Measurements from ENCODE around the gene SLC29A1. TPM values are rescaled to one million over a fixed set of nuclear protein-coding genes. Genes with fewer than 3 reads are reported as not detected.

Gene SLC29A1
- total RNA-seq, 1 donor from 2014 or later: 144 TPM

- peaks cover 11% of the 10 kb centered on the region for H3K27me3 Mint-ChIP-seq
These were observed 41.0 kb downstream of the SLC29A1 start for GRCh38 chr6:44264154-44265006.

GRCh38 chr6:44265007-44265721 is 41.8 kb downstream of the SLC29A1 start, which contains the start of gene NFKBIE:
NFKBIE (minus strand) TSS chr6:44265551; CDS start chr6:44265346, 205 bp downstream.
- Mint-ChIP-seq H3K27ac (peak within 1 kb of the TSS; percentile 97), H3K9me3 (no peaks in the 10 kb centered on the region), H3K4me1 (peaks cover 59% of the 10 kb centered on the region), H3K27me3 (peaks cover 19% of the 10 kb centered on the region), H3K4me3 (peak within 1 kb of the TSS; percentile 100), H3K36me3 (ENCODE audit: low read depth) (peaks cover 34% of the 10 kb centered on the region)
- intact Hi-C loops (cut with micrococcal nuclease): loop anchor here (1.0 kb wide), 1 partner anchor 18 kb away; the partner anchor contains the start of gene HSP90AB1
- DNase-seq: peak; percentile 98

More at GRCh38 chr6:44264154-44265006, 41.0 kb downstream of the SLC29A1 start:
- Mint-ChIP-seq H3K4me3 (peak overlapping the region; percentile 100), H3K4me1 (peaks cover 51% of the 10 kb centered on the region), H3K27ac (peak overlapping the region; percentile 97), H3K9me3 (no peaks in the 10 kb centered on the region), H3K36me3 (ENCODE audit: low read depth) (peaks cover 38% of the 10 kb centered on the region)
- peak; percentile 82 for DNase-seq
- intact Hi-C loops (cut with micrococcal nuclease): loop anchor here (1.0 kb wide), 1 partner anchor 17 kb away; the partner anchor contains the start of gene HSP90AB1

GRCh38 chr6:44265722-44266233 is 42.4 kb downstream of the SLC29A1 start:
- peaks cover 58% of the 10 kb centered on the region for H3K4me1 Mint-ChIP-seq
- intact Hi-C loops (cut with micrococcal nuclease): loop anchor here (1.0 kb wide), 1 partner anchor 18 kb away; the partner anchor contains the start of gene HSP90AB1

GRCh38 chr6:44266347-44266746 is 43.0 kb downstream of the SLC29A1 start:
- H3K27ac Mint-ChIP-seq: peak overlapping the region; percentile 81

More at GRCh38 chr6:44265722-44266233, 42.4 kb downstream of the SLC29A1 start:
- Mint-ChIP-seq H3K9me3 (no peaks in the 10 kb centered on the region), H3K4me3 (peak overlapping the region; percentile 100), H3K27me3 (peaks cover 19% of the 10 kb centered on the region), H3K36me3 (ENCODE audit: low read depth) (peaks cover 31% of the 10 kb centered on the region), H3K27ac (peak overlapping the region; percentile 97)
- no peak for DNase-seq

GRCh38 chr6:44267252-44267651 is 43.9 kb downstream of the SLC29A1 start:
- DNase-seq: no peak
- no peaks in the 10 kb centered on the region for H3K9me3 Mint-ChIP-seq
- H3K36me3 Mint-ChIP-seq (ENCODE audit: low read depth): peaks cover 19% of the 10 kb centered on the region
- no peak overlapping the region for H3K4me3 Mint-ChIP-seq
- peaks cover 48% of the 10 kb centered on the region for H3K4me1 Mint-ChIP-seq
- H3K27ac Mint-ChIP-seq: no peak overlapping the region
- intact Hi-C loops (cut with micrococcal nuclease): no loop called here
- peaks cover 32% of the 10 kb centered on the region for H3K27me3 Mint-ChIP-seq

More at GRCh38 chr6:44266347-44266746, 43.0 kb downstream of the SLC29A1 start:
- Mint-ChIP-seq H3K4me3 (peak overlapping the region; percentile 100), H3K36me3 (ENCODE audit: low read depth) (peaks cover 25% of the 10 kb centered on the region), H3K4me1 (peaks cover 52% of the 10 kb centered on the region), H3K27me3 (peaks cover 23% of the 10 kb centered on the region), H3K9me3 (no peaks in the 10 kb centered on the region)
- intact Hi-C loops (cut with micrococcal nuclease): no loop called here
- no peak for DNase-seq

- Mint-ChIP-seq H3K36me3 (ENCODE audit: low read depth) (peaks cover 10% of the 10 kb centered on the region), H3K9me3 (no peaks in the 10 kb centered on the region), H3K4me1 (peaks cover 38% of the 10 kb centered on the region), H3K4me3 (no peak overlapping the region), H3K27me3 (peaks cover 41% of the 10 kb centered on the region), H3K27ac (no peak overlapping the region)
- peak; percentile 90 for DNase-seq
- intact Hi-C loops (cut with micrococcal nuclease): loop anchor here (1.0 to 2.0 kb wide), 5 partner anchors 36 to 189 kb away; partner anchors contain the start of genes AARS2 and CDC5L
These were observed 44.8 kb downstream of the SLC29A1 start for GRCh38 chr6:44268095-44268628.

GRCh38 chr6:44269178-44269920 is 46.0 kb downstream of the SLC29A1 start:
- peaks cover 3% of the 10 kb centered on the region for H3K36me3 Mint-ChIP-seq (ENCODE audit: low read depth)
- H3K27me3 Mint-ChIP-seq: peaks cover 50% of the 10 kb centered on the region
- no peaks in the 10 kb centered on the region for H3K9me3 Mint-ChIP-seq
- peak overlapping the region; percentile 77 for H3K4me3 Mint-ChIP-seq
- DNase-seq: peak; percentile 62
- intact Hi-C loops (cut with micrococcal nuclease): loop anchor here (2.0 kb wide), 2 partner anchors 117 to 187 kb away; partner anchors contain the start of gene CDC5L
- H3K4me1 Mint-ChIP-seq: peaks cover 31% of the 10 kb centered on the region
- no peak overlapping the region for H3K27ac Mint-ChIP-seq

- peaks cover 55% of the 10 kb centered on the region for H3K27me3 Mint-ChIP-seq
- peak within 1 kb of the TSS; percentile 77 for H3K4me3 Mint-ChIP-seq
These were observed 46.6 kb downstream of the SLC29A1 start, which contains the start of gene TMEM151B for GRCh38 chr6:44269921-44270525. TMEM151B (plus strand) TSS chr6:44270450; CDS start chr6:44270743, 293 bp downstream.

GRCh38 chr6:44270526-44271405 is 47.4 kb downstream of the SLC29A1 start:
- peaks cover 30% of the 10 kb centered on the region for H3K4me1 Mint-ChIP-seq
- H3K27me3 Mint-ChIP-seq: peaks cover 55% of the 10 kb centered on the region
- H3K4me3 Mint-ChIP-seq: peak overlapping the region; percentile 67
- H3K27ac Mint-ChIP-seq: no peak overlapping the region
- peak; percentile 72 for DNase-seq
- H3K9me3 Mint-ChIP-seq: no peaks in the 10 kb centered on the region
- no peaks in the 10 kb centered on the region for H3K36me3 Mint-ChIP-seq (ENCODE audit: low read depth)
- intact Hi-C loops (cut with micrococcal nuclease): no loop called here

More at GRCh38 chr6:44269921-44270525, 46.6 kb downstream of the SLC29A1 start, which contains the start of gene TMEM151B:
- no peaks in the 10 kb centered on the region for H3K9me3 Mint-ChIP-seq
- intact Hi-C loops (cut with micrococcal nuclease): loop anchor here (2.0 kb wide), 2 partner anchors 117 to 187 kb away; partner anchors contain the start of gene CDC5L
- H3K27ac Mint-ChIP-seq: peak within 1 kb of the TSS; percentile 29
- no peak for DNase-seq
- H3K36me3 Mint-ChIP-seq (ENCODE audit: low read depth): no peaks in the 10 kb centered on the region
- H3K4me1 Mint-ChIP-seq: peaks cover 30% of the 10 kb centered on the region

GRCh38 chr6:44271406-44271723 is 48.0 kb downstream of the SLC29A1 start:
- H3K4me1 Mint-ChIP-seq: peaks cover 25% of the 10 kb centered on the region
- peak overlapping the region; percentile 67 for H3K4me3 Mint-ChIP-seq
- no peaks in the 10 kb centered on the region for H3K36me3 Mint-ChIP-seq (ENCODE audit: low read depth)
- intact Hi-C loops (cut with micrococcal nuclease): no loop called here
- H3K9me3 Mint-ChIP-seq: no peaks in the 10 kb centered on the region
- no peak for DNase-seq
- no peak overlapping the region for H3K27ac Mint-ChIP-seq
- peaks cover 55% of the 10 kb centered on the region for H3K27me3 Mint-ChIP-seq

GRCh38 chr6:44271914-44272313 is 48.5 kb downstream of the SLC29A1 start:
- H3K9me3 Mint-ChIP-seq: no peaks in the 10 kb centered on the region
- DNase-seq: no peak
- intact Hi-C loops (cut with micrococcal nuclease): no loop called here
- no peak overlapping the region for H3K27ac Mint-ChIP-seq
- peak overlapping the region; percentile 10 for H3K4me3 Mint-ChIP-seq
- H3K36me3 Mint-ChIP-seq (ENCODE audit: low read depth): no peaks in the 10 kb centered on the region
- H3K4me1 Mint-ChIP-seq: peaks cover 20% of the 10 kb centered on the region
- peaks cover 57% of the 10 kb centered on the region for H3K27me3 Mint-ChIP-seq
